Gastrocnemius medialis (tissue), 4 donors: ENCODE results near the gene FGF4.
"Not testable (repeated sequence)": the region's sequence is repeated elsewhere in the genome, so short reads cannot be mapped to it uniquely, and the experiment has no call there.

ENCODE experiments used
- POLR2A ChIP-seq, 2 donors: fragments of 450-650 bp; IDR thresholded peaks; one replicate each; pipeline ENCODE4 v1.6.1; 2017; ENCODE audit warnings: antibody characterized with exemption in 2 of 2, mild to moderate bottlenecking in 2 of 2, moderate library complexity in 2 of 2
- TF ChIP-seq, protein P1 (sequence below), 5 experiments: fragments of 450-650 bp in 3 of 5; fragments of 200-600 bp in 2 of 5; sonication (generic) in 2 of 5; IDR thresholded peaks in 4 of 5; conservative IDR thresholded peaks in 1 of 5; 1 replicate in 4 of 5; 2 replicates in 1 of 5; pipeline ENCODE4 v1.5.1; 2016 to 2019; ENCODE audit warnings: antibody characterized with exemption in 5 of 5, mild to moderate bottlenecking in 3 of 5, moderate library complexity in 3 of 5

GRCh38 chr11:69764918-69765317 is 10.2 kb downstream of the FGF4 start:
- not testable (repeated sequence) for TF ChIP-seq POLR2A (IDR thresholded peaks at IDR 0.05)
- TF ChIP-seq, protein P1, sequence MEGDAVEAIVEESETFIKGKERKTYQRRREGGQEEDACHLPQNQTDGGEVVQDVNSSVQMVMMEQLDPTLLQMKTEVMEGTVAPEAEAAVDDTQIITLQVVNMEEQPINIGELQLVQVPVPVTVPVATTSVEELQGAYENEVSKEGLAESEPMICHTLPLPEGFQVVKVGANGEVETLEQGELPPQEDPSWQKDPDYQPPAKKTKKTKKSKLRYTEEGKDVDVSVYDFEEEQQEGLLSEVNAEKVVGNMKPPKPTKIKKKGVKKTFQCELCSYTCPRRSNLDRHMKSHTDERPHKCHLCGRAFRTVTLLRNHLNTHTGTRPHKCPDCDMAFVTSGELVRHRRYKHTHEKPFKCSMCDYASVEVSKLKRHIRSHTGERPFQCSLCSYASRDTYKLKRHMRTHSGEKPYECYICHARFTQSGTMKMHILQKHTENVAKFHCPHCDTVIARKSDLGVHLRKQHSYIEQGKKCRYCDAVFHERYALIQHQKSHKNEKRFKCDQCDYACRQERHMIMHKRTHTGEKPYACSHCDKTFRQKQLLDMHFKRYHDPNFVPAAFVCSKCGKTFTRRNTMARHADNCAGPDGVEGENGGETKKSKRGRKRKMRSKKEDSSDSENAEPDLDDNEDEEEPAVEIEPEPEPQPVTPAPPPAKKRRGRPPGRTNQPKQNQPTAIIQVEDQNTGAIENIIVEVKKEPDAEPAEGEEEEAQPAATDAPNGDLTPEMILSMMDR (IDR thresholded peaks at IDR 0.05 in 4 of 5, conservative IDR thresholded peaks at IDR 0.05 in 1 of 5) = not testable (repeated sequence)
